ENCODE data around the gene ANO3.
"Not testable (repeated sequence)": the region's sequence is repeated elsewhere in the genome, so short reads cannot be mapped to it uniquely, and the experiment has no call there.

Gene ANO3

DNA sequence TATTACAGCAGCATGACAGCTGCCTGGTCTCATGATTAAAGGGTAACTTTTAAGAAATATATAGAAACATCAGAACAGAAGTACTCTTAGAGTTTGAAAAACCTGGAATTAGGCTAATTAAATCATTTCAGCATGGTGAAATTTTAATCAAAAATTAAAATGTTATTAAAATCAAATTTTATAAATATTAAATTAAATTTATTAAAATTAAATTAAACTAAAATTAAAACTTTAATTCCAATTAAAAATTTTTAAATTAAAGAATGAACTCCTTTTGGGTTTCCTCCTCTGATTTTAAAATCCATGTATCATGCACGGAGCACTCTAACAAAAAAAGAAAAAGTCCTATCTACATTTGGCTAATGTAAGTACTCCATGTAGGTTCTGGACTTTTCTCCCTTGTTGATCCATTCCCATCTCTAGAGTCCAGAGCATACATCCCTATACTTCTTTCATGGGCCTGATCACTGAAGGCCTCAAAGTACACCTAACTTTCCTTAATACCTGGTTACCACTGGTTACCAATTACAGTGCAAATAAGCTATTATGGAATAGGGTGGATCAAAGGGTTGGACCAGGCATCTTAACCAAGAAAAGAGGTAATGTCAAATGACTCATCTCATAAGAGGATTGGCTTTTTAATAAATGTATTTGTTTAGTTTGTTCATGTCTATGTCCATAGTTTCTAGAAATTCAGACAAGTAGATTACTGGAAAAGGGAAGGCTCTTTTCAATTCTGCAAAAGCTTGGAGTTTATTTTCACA lies 288.5 kb downstream of the ANO3 start:
- TF ChIP-seq, protein P1, sequence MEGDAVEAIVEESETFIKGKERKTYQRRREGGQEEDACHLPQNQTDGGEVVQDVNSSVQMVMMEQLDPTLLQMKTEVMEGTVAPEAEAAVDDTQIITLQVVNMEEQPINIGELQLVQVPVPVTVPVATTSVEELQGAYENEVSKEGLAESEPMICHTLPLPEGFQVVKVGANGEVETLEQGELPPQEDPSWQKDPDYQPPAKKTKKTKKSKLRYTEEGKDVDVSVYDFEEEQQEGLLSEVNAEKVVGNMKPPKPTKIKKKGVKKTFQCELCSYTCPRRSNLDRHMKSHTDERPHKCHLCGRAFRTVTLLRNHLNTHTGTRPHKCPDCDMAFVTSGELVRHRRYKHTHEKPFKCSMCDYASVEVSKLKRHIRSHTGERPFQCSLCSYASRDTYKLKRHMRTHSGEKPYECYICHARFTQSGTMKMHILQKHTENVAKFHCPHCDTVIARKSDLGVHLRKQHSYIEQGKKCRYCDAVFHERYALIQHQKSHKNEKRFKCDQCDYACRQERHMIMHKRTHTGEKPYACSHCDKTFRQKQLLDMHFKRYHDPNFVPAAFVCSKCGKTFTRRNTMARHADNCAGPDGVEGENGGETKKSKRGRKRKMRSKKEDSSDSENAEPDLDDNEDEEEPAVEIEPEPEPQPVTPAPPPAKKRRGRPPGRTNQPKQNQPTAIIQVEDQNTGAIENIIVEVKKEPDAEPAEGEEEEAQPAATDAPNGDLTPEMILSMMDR (conservative IDR thresholded peaks at IDR 0.05; ENCODE audit: low read depth, low read length) = no peak
- peak; percentile 0 for DNase-seq (ENCODE audit: low read depth)
- H3K4me3 ChIP-seq (ENCODE audit: low read length) = no peak overlapping the region

DNA sequence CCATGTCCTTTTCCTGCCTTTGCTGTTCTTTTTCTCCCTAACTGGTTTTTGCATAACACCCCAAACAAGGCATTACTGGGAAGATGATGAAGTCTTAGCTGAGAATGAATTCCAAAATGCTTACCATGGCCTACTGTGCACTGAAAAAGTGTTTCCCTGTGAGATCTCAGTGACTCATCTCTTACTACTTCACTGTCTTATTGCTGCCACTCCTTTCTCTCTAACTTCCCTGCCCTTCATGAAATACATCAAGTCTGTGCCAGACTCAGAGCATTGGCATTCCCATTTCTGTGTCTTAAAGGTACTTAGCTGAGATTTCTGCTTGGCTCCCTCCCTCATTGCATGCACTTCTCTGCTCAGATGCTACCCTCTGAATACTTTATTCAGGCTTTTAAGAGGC lies 289.2 kb downstream of the ANO3 start:
- DNase-seq (ENCODE audit: low read depth) = peak; percentile 15
- H3K4me3 ChIP-seq (ENCODE audit: low read length) = no peak overlapping the region
- TF ChIP-seq, protein P1 (conservative IDR thresholded peaks at IDR 0.05; ENCODE audit: low read depth, low read length) = no peak

DNA sequence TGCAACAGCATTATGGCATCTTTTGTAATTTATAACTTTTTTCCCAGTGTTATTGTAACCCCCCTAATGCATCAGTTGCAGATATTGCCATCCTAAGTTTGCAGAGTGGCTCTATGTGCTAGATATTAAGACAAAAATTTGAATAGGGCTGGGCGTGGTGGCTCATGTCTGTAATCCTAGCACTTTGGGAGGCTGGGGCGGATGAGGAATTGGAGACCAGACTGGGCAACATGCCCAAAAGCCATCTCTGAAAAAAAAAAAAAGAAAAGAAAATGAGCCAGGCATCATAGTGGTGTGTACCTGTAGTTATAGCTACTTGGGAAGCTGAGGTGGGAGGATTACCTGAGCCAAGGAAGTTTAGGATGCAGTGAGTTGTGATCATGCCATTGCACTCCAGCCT lies 290.3 kb downstream of the ANO3 start:
- TF ChIP-seq, protein P1 (conservative IDR thresholded peaks at IDR 0.05; ENCODE audit: low read depth, low read length) = no peak

DNA sequence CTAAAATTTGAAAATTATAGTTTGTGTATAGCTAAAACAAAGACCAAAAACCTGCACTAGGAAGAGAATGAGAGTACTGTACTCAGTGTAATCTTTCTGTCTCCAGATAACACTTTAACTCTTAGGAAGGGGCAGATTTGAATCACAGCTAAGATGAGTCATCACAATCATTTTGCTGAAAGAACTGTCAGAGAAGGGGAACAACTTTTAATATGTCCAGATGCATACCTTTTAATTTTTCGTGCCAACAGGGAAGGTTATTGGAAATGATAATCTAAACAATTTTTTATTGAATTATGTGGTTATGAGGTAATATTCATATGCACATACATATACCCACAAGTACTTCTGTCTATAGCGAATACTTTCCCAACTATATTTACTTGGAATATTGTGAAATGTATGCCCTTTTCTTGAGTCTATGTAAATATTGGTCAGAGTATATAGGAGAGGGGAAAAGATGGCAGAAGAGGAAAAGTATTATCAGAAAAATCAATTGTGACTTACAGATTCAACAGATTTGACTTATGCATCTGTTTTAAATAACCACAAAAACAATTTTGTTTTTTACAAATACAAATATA lies 291.2 kb downstream of the ANO3 start:
- TF ChIP-seq, protein P1 (conservative IDR thresholded peaks at IDR 0.05; ENCODE audit: low read depth, low read length) = no peak
- no peak overlapping the region for H3K4me3 ChIP-seq (ENCODE audit: low read length)
- peak; percentile 0 for DNase-seq (ENCODE audit: low read depth)

More for the DNA sequence above, 290.3 kb downstream of the ANO3 start:
- no peak for DNase-seq (ENCODE audit: low read depth)
- H3K4me3 ChIP-seq (ENCODE audit: low read length) = no peak overlapping the region

DNA sequence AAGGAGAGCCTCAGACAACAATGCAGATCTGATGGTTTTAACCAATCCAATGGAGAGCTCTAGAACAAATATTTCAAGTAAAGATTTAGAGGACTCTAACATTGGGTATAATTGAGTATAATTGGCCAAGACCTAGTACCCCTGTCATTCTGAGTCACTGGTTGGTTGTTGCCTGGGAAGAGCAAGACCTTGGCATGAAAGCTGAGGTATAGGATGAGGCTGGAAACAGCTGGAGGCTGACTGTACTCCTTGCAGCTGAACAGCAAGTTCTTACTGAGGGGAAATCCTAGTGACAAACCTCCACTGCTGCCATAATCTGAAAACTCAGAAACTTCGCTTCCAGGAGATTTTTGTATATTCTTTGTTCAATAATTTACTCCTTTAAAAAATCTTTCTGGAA lies 294.4 kb downstream of the ANO3 start:
- no peak for DNase-seq (ENCODE audit: low read depth)
- no peak overlapping the region for H3K4me3 ChIP-seq (ENCODE audit: low read length)
- TF ChIP-seq, protein P1 (conservative IDR thresholded peaks at IDR 0.05; ENCODE audit: low read depth, low read length) = no peak

DNA sequence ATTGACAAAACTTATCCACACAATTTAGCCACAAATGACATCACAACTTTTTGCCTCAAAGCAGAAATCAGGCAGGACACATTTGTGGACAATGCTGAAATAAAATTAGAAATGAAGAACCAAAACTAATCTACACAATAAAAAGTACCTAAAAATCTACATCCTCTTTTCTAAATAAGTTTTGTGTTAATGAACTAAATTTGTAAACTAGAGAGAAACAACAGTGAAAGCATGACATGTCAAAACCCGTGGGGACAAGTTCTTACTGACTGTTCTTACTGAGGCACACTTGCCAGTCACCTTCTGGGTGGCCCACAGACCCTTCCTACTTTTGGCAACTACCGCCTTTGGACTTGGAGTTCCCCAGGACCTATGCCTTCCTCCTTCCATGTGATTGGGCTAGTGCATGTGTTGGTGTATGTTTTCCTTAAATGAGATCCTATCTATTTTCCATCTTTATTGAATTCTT lies 300.8 kb downstream of the ANO3 start:
- no peak for DNase-seq (ENCODE audit: low read depth)
- TF ChIP-seq, protein P1 (conservative IDR thresholded peaks at IDR 0.05; ENCODE audit: low read depth, low read length) = no peak
- no peak overlapping the region for H3K4me3 ChIP-seq (ENCODE audit: low read length)

DNA sequence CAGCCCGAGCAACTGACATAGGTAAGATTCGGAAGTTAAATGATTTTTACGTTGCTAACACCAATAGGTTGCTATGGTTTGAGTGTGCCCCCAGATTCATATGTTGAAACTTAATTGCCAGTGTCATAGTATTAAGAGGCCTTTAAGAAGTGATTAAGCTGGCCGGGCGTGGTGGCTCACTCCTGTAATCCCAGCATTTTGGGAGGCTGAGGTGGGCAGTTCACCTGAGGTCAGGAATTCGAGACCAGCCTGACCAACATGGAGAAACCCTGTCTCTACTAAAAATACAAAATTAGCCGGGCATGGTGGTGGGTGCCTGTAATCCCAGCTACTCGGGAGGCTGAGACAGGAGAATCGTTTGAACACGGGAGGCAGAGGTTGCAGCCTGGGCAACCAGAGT lies 311.4 kb downstream of the ANO3 start:
- H3K4me3 ChIP-seq (ENCODE audit: low read length); DNase-seq (ENCODE audit: low read depth): not testable (repeated sequence)

Data from retinal pigment epithelial cell (primary cell).